SK-N-SH (cell line): ENCODE data around the gene CEP152. TPM values are rescaled to one million over a fixed set of nuclear protein-coding genes. Genes with fewer than 3 reads are reported as not detected.
A peak's percentile ranks its signal among the peaks of the same experiment; 100 is the strongest.

ENCODE experiments used
- CTCF ChIA-PET: fragments of 300-600, 350-600 bp; formaldehyde crosslinking; extraction: SDS; loops from one replicate; lab custom pipeline; 2021; lab: Yijun Ruan, JAX
- POLR2A ChIA-PET: fragments of 350-600 bp; sonication (Branson Sonifier 250); formaldehyde crosslinking; extraction: SDS; loops from one replicate; lab custom pipeline; 2020; ENCODE audit warnings: antibody characterized with exemption, inconsistent platforms; lab: Yijun Ruan, JAX
- DNase-seq: peaks from one replicate; pipeline ENCODE4 v3.0.0; 2012
- H2AFZ ChIP-seq: fragments of 200-600 bp; sonication (generic); 2 replicates; pipeline ENCODE4 v1.8.1; 2016; ENCODE audit warnings: antibody characterized with exemption, mild to moderate bottlenecking, low read depth
- H3F3A ChIP-seq: fragments of 200-600 bp; sonication (generic); replicated peaks from 2 replicates; pipeline ENCODE3; 2016; ENCODE audit warnings: antibody characterized with exemption, mild to moderate bottlenecking; ENCODE audit not compliant: insufficient read depth
- H3K27ac ChIP-seq, 2 experiments: fragments of 200-500 bp in 1 of 2; fragments of 200-600 bp in 1 of 2; sonication (Bioruptor generic) in 1 of 2; sonication (generic), shearing (Covaris generic) in 1 of 2; 2 replicates each; pipeline versions ENCODE4 v1.5.1 to v1.6.1; 2014 to 2016; ENCODE audit warnings: low read depth in 2 of 2, inconsistent platforms in 1 of 2, low read length in 1 of 2, mild to moderate bottlenecking in 1 of 2, mixed read lengths in 1 of 2
- H3K27me3 ChIP-seq: fragments of 200-600 bp; sonication (generic), shearing (Covaris generic); 2 replicates; pipeline ENCODE4 v1.6.1; 2016; ENCODE audit warnings: mixed run types; ENCODE audit not compliant: insufficient read depth
- H3K36me3 ChIP-seq, 2 experiments: fragments of 200-500 bp in 1 of 2; fragments of 200-600 bp in 1 of 2; sonication (Bioruptor generic) in 1 of 2; sonication (generic) in 1 of 2; replicated peaks in 1 of 2; 2 replicates each; pipeline versions ENCODE3 to v1.5.1; 2014 to 2016; ENCODE audit warnings: low read length in 1 of 2, mild to moderate bottlenecking in 1 of 2; ENCODE audit not compliant: insufficient read depth in 2 of 2, control insufficient read depth in 1 of 2
- H3K4me1 ChIP-seq, 2 experiments: fragments of 200-500 bp in 1 of 2; fragments of 200-600 bp in 1 of 2; sonication (Bioruptor generic) in 1 of 2; sonication (generic), shearing (Covaris generic) in 1 of 2; 2 replicates each; pipeline versions ENCODE4 v1.5.1 to v1.6.1; 2014 to 2016; ENCODE audit warnings: low read depth in 1 of 2, low read length in 1 of 2, mixed run types in 1 of 2; ENCODE audit not compliant: insufficient read depth in 2 of 2, control insufficient read depth in 1 of 2
- H3K4me2 ChIP-seq: fragments of 200-600 bp; sonication (generic), shearing (Covaris generic); 2 replicates; pipeline ENCODE4 v1.6.1; 2017; ENCODE audit warnings: mixed run types
- H3K4me3 ChIP-seq, 2 experiments: fragments of 200-500 bp in 1 of 2; fragments of 200-600 bp in 1 of 2; sonication (Bioruptor generic) in 1 of 2; sonication (generic), shearing (Covaris generic) in 1 of 2; 2 replicates each; pipeline versions ENCODE4 v1.5.1 to v1.8.1; 2014 to 2016; ENCODE audit warnings: low read depth in 2 of 2, inconsistent platforms in 1 of 2, low read length in 1 of 2, mild to moderate bottlenecking in 1 of 2, mixed read lengths in 1 of 2, moderate library complexity in 1 of 2
- H3K79me2 ChIP-seq: fragments of 200-600 bp; sonication (generic); 2 replicates; pipeline ENCODE4 v1.8.1; 2017; ENCODE audit warnings: mild to moderate bottlenecking; ENCODE audit not compliant: insufficient read depth
- H3K9ac ChIP-seq: fragments of 200-600 bp; sonication (generic); 2 replicates; pipeline ENCODE4 v1.6.1; 2017; ENCODE audit warnings: mixed run types
- H3K9me2 ChIP-seq: fragments of 200-600 bp; sonication (generic); 2 replicates; pipeline ENCODE4 v1.6.1; 2017; ENCODE audit warnings: mixed run types
- H3K9me3 ChIP-seq: fragments of 200-600 bp; sonication (generic); 2 replicates; pipeline ENCODE4 v1.6.1; 2017; ENCODE audit warnings: mixed run types, mild to moderate bottlenecking, moderate library complexity
- H4K20me1 ChIP-seq: fragments of 200-600 bp; sonication (generic); 2 replicates; pipeline ENCODE4 v1.6.1; 2017; ENCODE audit warnings: mild to moderate bottlenecking, mixed run types; ENCODE audit not compliant: insufficient read depth
- CHD2 ChIP-seq: fragments of 150-350 bp; IDR thresholded peaks from 2 replicates; pipeline ENCODE4 v1.6.1; 2018; ENCODE audit warnings: low read length; ENCODE audit not compliant: partially characterized antibody
- ELF1 ChIP-seq: IDR thresholded peaks from 2 replicates; pipeline ENCODE4 v1.4.0; 2012
- EP300 ChIP-seq, 2 experiments: IDR thresholded peaks; 2 replicates each; pipeline versions ENCODE4 v1.4.0 to v1.6.1; 2012; ENCODE audit warnings: borderline replicate concordance in 1 of 2, low read depth in 1 of 2, low read length in 1 of 2
- EZH2phosphoT487 ChIP-seq: fragments of 200-600 bp; sonication (generic); IDR thresholded peaks from 2 replicates; pipeline ENCODE4 v1.6.1; 2017; ENCODE audit warnings: low read depth, mixed run types, mild to moderate bottlenecking, antibody characterized with exemption, moderate library complexity, borderline replicate concordance
- FOSL2 ChIP-seq: IDR thresholded peaks from 2 replicates; pipeline ENCODE4 v1.4.0; 2012; ENCODE audit warnings: low read depth, mild to moderate bottlenecking, moderate library complexity, borderline replicate concordance
- FOXJ3 ChIP-seq: sonication (generic); formaldehyde crosslinking; IDR thresholded peaks from 2 replicates; pipeline ENCODE4 v1.5.1; 2020; ENCODE audit warnings: mild to moderate bottlenecking, missing genetic modification reagents
- FOXM1 ChIP-seq: IDR thresholded peaks from 2 replicates; pipeline ENCODE4 v1.4.0; 2012; ENCODE audit warnings: low read depth, mild to moderate bottlenecking
- GABPA ChIP-seq: IDR thresholded peaks from 2 replicates; pipeline ENCODE4 v1.4.0; 2012; ENCODE audit warnings: low read depth, mild to moderate bottlenecking
- GATA2 ChIP-seq: sonication (generic); formaldehyde crosslinking; IDR thresholded peaks from 2 replicates; pipeline ENCODE4 v1.5.0; 2020; ENCODE audit warnings: mild to moderate bottlenecking, missing genetic modification reagents
- JUND ChIP-seq: IDR thresholded peaks from 2 replicates; pipeline ENCODE4 v1.4.0; 2012
- MXI1 ChIP-seq: IDR thresholded peaks from 2 replicates; pipeline ENCODE4 v1.6.1; 2012; ENCODE audit warnings: mild to moderate bottlenecking, low read depth, low read length, improper control_type of control experiment
- NFIC ChIP-seq: IDR thresholded peaks from 2 replicates; pipeline ENCODE4 v1.4.0; 2012; ENCODE audit warnings: borderline replicate concordance
- RAD21 ChIP-seq: IDR thresholded peaks from 2 replicates; pipeline ENCODE4 v1.6.1; 2012; ENCODE audit warnings: mild to moderate bottlenecking, low read length
- RCOR1 ChIP-seq: fragments of 150-350 bp; IDR thresholded peaks from 2 replicates; pipeline ENCODE4 v1.6.1; 2017; ENCODE audit warnings: antibody characterized with exemption, low read length
- REST ChIP-seq: IDR thresholded peaks from 2 replicates; pipeline ENCODE4 v1.6.1; 2012; ENCODE audit warnings: mild to moderate bottlenecking, low read depth, low read length, moderate library complexity
- SIN3A ChIP-seq: IDR thresholded peaks from 2 replicates; pipeline ENCODE4 v1.6.1; 2012; ENCODE audit warnings: low read depth, mild to moderate bottlenecking, low read length, moderate library complexity, borderline replicate concordance
- SMC3 ChIP-seq: IDR thresholded peaks from 2 replicates; pipeline ENCODE4 v1.6.1; 2012; ENCODE audit warnings: low read depth, low read length, improper control_type of control experiment
- TAF1 ChIP-seq: IDR thresholded peaks from 2 replicates; pipeline ENCODE4 v1.6.1; 2012; ENCODE audit warnings: low read depth, mild to moderate bottlenecking, low read length, moderate library complexity, borderline replicate concordance
- TEAD4 ChIP-seq: IDR thresholded peaks from 2 replicates; pipeline ENCODE4 v1.4.0; 2012; ENCODE audit warnings: mild to moderate bottlenecking, borderline replicate concordance; ENCODE audit not compliant: insufficient read depth
- USF1 ChIP-seq: IDR thresholded peaks from 2 replicates; pipeline ENCODE4 v1.4.0; 2012; ENCODE audit warnings: low read depth, borderline replicate concordance
- YY1 ChIP-seq: IDR thresholded peaks from 2 replicates; pipeline ENCODE4 v1.4.0; 2012; ENCODE audit warnings: low read depth, mild to moderate bottlenecking
- WGBS: methylation state at CpG from one replicate; pipeline ENCODE4 v1.1.6; 2017; ENCODE audit warnings: low lambda C conversion rate; 5-methylcytosine and 5-hydroxymethylcytosine counted together
- polyA plus RNA-seq, 3 experiments: library from polyadenylated mRNA; depleted of rRNA; stranded (reverse); fragments of >200 nt; gene quantifications; 2 replicates each; pipeline ENCODE4 v1.2.3, GENCODE V29; 2012
- TF ChIP-seq, protein P1 (sequence below): fragments of 150-350 bp; IDR thresholded peaks from 2 replicates; pipeline ENCODE4 v1.6.1; 2016; ENCODE audit warnings: mild to moderate bottlenecking, low read depth, low read length
- TF ChIP-seq, protein P2 (sequence below): IDR thresholded peaks from 2 replicates; pipeline ENCODE4; 2012

The CEP152 gene
- polyA plus RNA-seq, 1 of the 3 experiments (the other 2 are of a cell fraction): 0.71 TPM

GRCh38 chr15:48810414-48811324, at the start of gene CEP152 (continued):
- TF ChIP-seq, protein P1, sequence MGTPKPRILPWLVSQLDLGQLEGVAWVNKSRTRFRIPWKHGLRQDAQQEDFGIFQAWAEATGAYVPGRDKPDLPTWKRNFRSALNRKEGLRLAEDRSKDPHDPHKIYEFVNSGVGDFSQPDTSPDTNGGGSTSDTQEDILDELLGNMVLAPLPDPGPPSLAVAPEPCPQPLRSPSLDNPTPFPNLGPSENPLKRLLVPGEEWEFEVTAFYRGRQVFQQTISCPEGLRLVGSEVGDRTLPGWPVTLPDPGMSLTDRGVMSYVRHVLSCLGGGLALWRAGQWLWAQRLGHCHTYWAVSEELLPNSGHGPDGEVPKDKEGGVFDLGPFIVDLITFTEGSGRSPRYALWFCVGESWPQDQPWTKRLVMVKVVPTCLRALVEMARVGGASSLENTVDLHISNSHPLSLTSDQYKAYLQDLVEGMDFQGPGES: peak; percentile 77
- TF ChIP-seq USF1 (no peak), RAD21 (no peak), RCOR1 (no peak), NFIC (peak; percentile 55; the same call in 1 of the 2 replicates), FOSL2 (no peak), SIN3A (peak; percentile 80; the same call in 1 of the 2 replicates), GABPA (peak; percentile 49; the same call in 1 of the 2 replicates), TEAD4 (no peak), EP300 (IDR thresholded peaks at IDR 0.05; ENCODE audit: borderline replicate concordance in 1 of 2, low read depth in 1 of 2, low read length in 1 of 2) (no peak), FOXM1 (0 out of 2 replicates have a peak, but pooled peaks have one; percentile 45), ELF1 (peak; percentile 93), GATA2 (CRISPR knock-in tag) (no peak), JUND (no peak)

- WGBS: 93% methylated on average over 2 of the region's 2 CpGs
- ChIA-PET POLR2A (no interaction called here), CTCF (interaction anchor here (0.8 to 4.1 kb wide), 7 partner anchors 16 to 1286 kb away, joined by 3 to 68 read pairs (median 10); partner anchors contain the start of gene SECISBP2L)
- Histone ChIP-seq H3K27me3 (no peaks in the 10 kb centered on the region), H3K4me3 (no peak overlapping the region), H3K4me2 (no peak overlapping the region), H3K9me3 (no peaks in the 10 kb centered on the region), H2AFZ (no peak overlapping the region), H3K4me1 (peaks cover 16 to 24% of the 10 kb centered on the region in 2 experiments; a peak in 3 of 4 replicates), H3K9ac (no peak overlapping the region), H4K20me1 (no peaks in the 10 kb centered on the region), H3K27ac (no peak overlapping the region), H3K36me3 (no peaks in the 10 kb centered on the region), H3K9me2 (no peaks in the 10 kb centered on the region), H3F3A (no peaks in the 10 kb centered on the region), H3K79me2 (no peaks in the 10 kb centered on the region)
- no peak for DNase-seq
- TF ChIP-seq SMC3 (no peak), YY1 (no peak), SIN3A (no peak), REST (no peak), TAF1 (no peak), FOXJ3 (CRISPR knock-in tag) (no peak), MXI1 (no peak), EZH2phosphoT487 (no peak), ELF1 (no peak), CHD2 (no peak), EP300 (IDR thresholded peaks at IDR 0.05; ENCODE audit: borderline replicate concordance in 1 of 2, low read depth in 1 of 2, low read length in 1 of 2) (no peak)
- TF ChIP-seq, protein P2, sequence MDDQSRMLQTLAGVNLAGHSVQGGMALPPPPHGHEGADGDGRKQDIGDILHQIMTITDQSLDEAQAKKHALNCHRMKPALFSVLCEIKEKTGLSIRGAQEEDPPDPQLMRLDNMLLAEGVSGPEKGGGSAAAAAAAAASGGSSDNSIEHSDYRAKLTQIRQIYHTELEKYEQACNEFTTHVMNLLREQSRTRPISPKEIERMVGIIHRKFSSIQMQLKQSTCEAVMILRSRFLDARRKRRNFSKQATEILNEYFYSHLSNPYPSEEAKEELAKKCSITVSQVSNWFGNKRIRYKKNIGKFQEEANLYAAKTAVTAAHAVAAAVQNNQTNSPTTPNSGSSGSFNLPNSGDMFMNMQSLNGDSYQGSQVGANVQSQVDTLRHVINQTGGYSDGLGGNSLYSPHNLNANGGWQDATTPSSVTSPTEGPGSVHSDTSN: no peak
- TF ChIP-seq, protein P1: no peak
These were observed 48.6 kb upstream of the CEP152 start for GRCh38 chr15:48859426-48859825.
